GM12878 (cell line): ENCODE measurements around the gene IL27RA. TPM values are rescaled to one million over a fixed set of nuclear protein-coding genes. Genes with fewer than 3 reads are reported as not detected.
A peak's percentile ranks its signal among the peaks of the same experiment; 100 is the strongest.
"Not testable (repeated sequence)": the region's sequence is repeated elsewhere in the genome, so short reads cannot be mapped to it uniquely, and the experiment has no call there.

Source experiments
- ATAC-seq: fragments of 200-7000 bp; cut with Tn5 transposase; 3 replicates; pipeline ENCODE4 v1.9.1; 2020; ENCODE audit warnings: mild to moderate bottlenecking, moderate library complexity
- BruUV-seq: library from RNA; stranded (reverse); fragments of 400-500 nt; replicated peaks from 2 replicates; lab custom pipeline; 2021; lab: Mats Ljungman, UMichigan
- CTCF ChIA-PET: fragments of 300-600 bp; sonication (Branson Sonifier 250); formaldehyde crosslinking; extraction: SDS; loops from one replicate; lab custom pipeline; 2021; ENCODE audit warnings: inconsistent platforms; lab: Yijun Ruan, JAX
- POLR2A ChIA-PET: fragments of 350-600 bp; formaldehyde crosslinking; extraction: SDS; loops from one replicate; lab custom pipeline; 2021; ENCODE audit warnings: inconsistent platforms; lab: Charles Lee
- RAD21 ChIA-PET: fragments of 300-600 bp; sonication (Branson Sonifier 250); formaldehyde crosslinking; loops from one replicate; lab custom pipeline; 2023; ENCODE audit warnings: antibody characterized with exemption; ENCODE audit not compliant: unreplicated experiment; lab: Charles Lee
- SMC1A ChIA-PET: fragments of 300-600 bp; sonication (Branson Sonifier 250); formaldehyde crosslinking; loops from one replicate; lab custom pipeline; 2023; ENCODE audit not compliant: unreplicated experiment, uncharacterized antibody; lab: Charles Lee
- DNase-seq: peaks from one replicate; pipeline ENCODE4 v3.0.0-alpha.2; 2011; ENCODE audit warnings: low read depth, low spot score
- FAIRE-seq: peaks from 3 replicates; lab custom pipeline; 2011; peaks lifted over from hg19 to GRCh38; lab: Jason Lieb, UNC
- H2AFZ ChIP-seq: 2 replicates; pipeline ENCODE4 v1.6.0; 2011; ENCODE audit warnings: low read depth, low read length, control low read depth; ENCODE audit not compliant: control insufficient read depth
- H3K27ac ChIP-seq: 2 replicates; pipeline ENCODE4 v1.5.1; 2011; ENCODE audit warnings: control low read depth; ENCODE audit not compliant: control insufficient read depth, insufficient read depth
- H3K27me3 ChIP-seq, 2 experiments: replicated peaks in 1 of 2; 2 replicates each; pipeline versions ENCODE4 v1.6.0 to v1.6.1; 2011; ENCODE audit warnings: low read length in 1 of 2; ENCODE audit not compliant: control insufficient read depth in 2 of 2, insufficient read depth in 2 of 2
- H3K36me3 ChIP-seq, 2 experiments: 2 replicates each; pipeline ENCODE4 v1.5.1; 2011; ENCODE audit warnings: low read length in 1 of 2; ENCODE audit not compliant: control insufficient read depth in 2 of 2, insufficient read depth in 2 of 2
- H3K4me1 ChIP-seq: 2 replicates; pipeline ENCODE4 v1.6.1; 2011; ENCODE audit warnings: mild to moderate bottlenecking, low read length, moderate library complexity, mixed read lengths; ENCODE audit not compliant: control insufficient read depth, insufficient read depth
- H3K4me2 ChIP-seq: 2 replicates; pipeline ENCODE4 v1.6.0; 2011; ENCODE audit warnings: control low read depth; ENCODE audit not compliant: control insufficient read depth, insufficient read depth
- H3K4me3 ChIP-seq: fragments of 200-600 bp; sonication (generic); 2 replicates; pipeline ENCODE4 v1.5.1; 2016
- H3K79me2 ChIP-seq: 2 replicates; pipeline ENCODE4 v1.6.0; 2011; ENCODE audit warnings: low read length; ENCODE audit not compliant: control insufficient read depth, insufficient read depth
- H3K9ac ChIP-seq: 2 replicates; pipeline ENCODE4 v1.8.0; 2011; ENCODE audit warnings: low read length, control low read depth, mixed read lengths; ENCODE audit not compliant: control insufficient read depth, insufficient read depth
- H3K9me3 ChIP-seq: replicated peaks from 3 replicates; pipeline ENCODE4 v1.5.1; 2011; ENCODE audit warnings: mild to moderate bottlenecking, low read length; ENCODE audit not compliant: control insufficient read depth, insufficient read depth
- H4K20me1 ChIP-seq: 2 replicates; pipeline ENCODE4 v1.6.0; 2011; ENCODE audit not compliant: control insufficient read depth, insufficient read depth
- ATF2 ChIP-seq: IDR thresholded peaks from 2 replicates; pipeline ENCODE4 v1.6.1; 2012; ENCODE audit warnings: low read length, inconsistent platforms
- ATF7 ChIP-seq: fragments of 450-650 bp; IDR thresholded peaks from 2 replicates; pipeline ENCODE4 v1.6.1; 2016; ENCODE audit warnings: low read depth, mild to moderate bottlenecking
- BHLHE40 ChIP-seq, 2 experiments: fragments of 450-650 bp in 1 of 2; IDR thresholded peaks; 2 replicates each; pipeline ENCODE4 v1.6.1; 2011 to 2017; ENCODE audit warnings: low read depth in 2 of 2, borderline replicate concordance in 1 of 2, improper control_type of control experiment in 1 of 2, low read length in 1 of 2, mild to moderate bottlenecking in 1 of 2
- CTCF ChIP-seq, 3 experiments: IDR thresholded peaks in 2 of 3; conservative IDR thresholded peaks in 1 of 3; 2 replicates each; pipeline ENCODE4 v1.5.1; 2011; ENCODE audit warnings: low read depth in 3 of 3, low read length in 3 of 3, mild to moderate bottlenecking in 3 of 3, control low read depth in 2 of 3, moderate library complexity in 2 of 3, inconsistent platforms in 1 of 3, mixed read lengths in 1 of 3; ENCODE audit not compliant: control insufficient read depth in 2 of 3, insufficient read depth in 1 of 3; ENCODE audit errors: extremely low read depth in 1 of 3
- FOXK2 ChIP-seq: fragments of 450-650 bp; IDR thresholded peaks from 2 replicates; pipeline ENCODE4 v1.6.1; 2017; ENCODE audit warnings: mild to moderate bottlenecking, moderate library complexity
- IKZF1 ChIP-seq: fragments of 450-650 bp; conservative IDR thresholded peaks from 2 replicates; pipeline ENCODE4 v1.6.1; 2017; ENCODE audit warnings: antibody characterized with exemption, mild to moderate bottlenecking
- NBN ChIP-seq: fragments of 450-650 bp; IDR thresholded peaks from 2 replicates; pipeline ENCODE4 v1.6.1; 2016
- RAD21 ChIP-seq: IDR thresholded peaks from 2 replicates; pipeline ENCODE4 v1.6.1; 2011; ENCODE audit warnings: mild to moderate bottlenecking, low read depth, low read length, moderate library complexity; ENCODE audit not compliant: insufficient read depth
- RUNX3 ChIP-seq: IDR thresholded peaks from 2 replicates; pipeline ENCODE4 v1.6.1; 2012; ENCODE audit warnings: low read length, inconsistent platforms
- SMC3 ChIP-seq: IDR thresholded peaks from 2 replicates; pipeline ENCODE4 v1.6.1; 2011; ENCODE audit warnings: low read length, improper control_type of control experiment, borderline replicate concordance
- YY1 ChIP-seq: IDR thresholded peaks from 2 replicates; pipeline ENCODE4 v1.6.1; 2011; ENCODE audit warnings: low read depth, mild to moderate bottlenecking, low read length
- WGBS: methylation state at CpG from one replicate; pipeline ENCODE4 v1.1.6; 2016; ENCODE audit warnings: low lambda C conversion rate; ENCODE audit not compliant: insufficient replicate concordance, insufficient coverage; ENCODE audit errors: missing lambda C conversion rate; 5-methylcytosine and 5-hydroxymethylcytosine counted together
- in situ Hi-C: fragments of 300-500 bp; cut with MboI; formaldehyde crosslinking; loops from 9 replicates; pipeline ENCODE4 v1.14.3; 2018; ENCODE audit warnings: mixed read lengths
- intact Hi-C: fragments of 100-400 bp; cut with micrococcal nuclease; formaldehyde crosslinking; loops from one replicate; pipeline ENCODE4 v1.14.2; 2022; ENCODE audit not compliant: unreplicated experiment
- polyA plus RNA-seq, 11 experiments: library from polyadenylated mRNA; depleted of rRNA in 4 of 11; unstranded in 6 of 11; stranded (reverse) in 5 of 11; fragments of >200 nt; fragmentation: Nextera tagmentation in 4 of 11; fragmentation: Illumina TruSeq in 1 of 11; extraction: Ambion mirVana in 4 of 11; extraction: Trizol in 1 of 11; gene quantifications; 1 replicate in 1 of 11; 2 replicates in 10 of 11; pipeline versions ENCODE4 v1.2.1 to v1.2.3, GENCODE V29; 2011 to 2016; ENCODE audit warnings: inconsistent platforms in 2 of 11, missing spikeins in 2 of 11, low read depth in 1 of 11
- total RNA-seq, 4 experiments: library from RNA; depleted of rRNA in 3 of 4; stranded (reverse); fragments of >200 nt in 3 of 4; fragmentation: Illumina TruSeq in 1 of 4; extraction: Trizol in 1 of 4; gene quantifications; 2 replicates each; pipeline versions ENCODE4 v1.2.1 to v1.2.3, GENCODE V29; 2013 to 2021

IL27RA gene
- total and polyA plus RNA-seq, 10 of the 15 experiments (the other 5 are each of a cell fraction or from before 2014, with no cell fraction given): 8.4 to 63.5 (median 41.2) TPM

- H3K4me3 ChIP-seq, H3K9ac ChIP-seq, BruUV-seq, in situ Hi-C loops, H2AFZ ChIP-seq, H3K9me3 ChIP-seq, H4K20me1 ChIP-seq, H3K27me3 ChIP-seq, H3K4me2 ChIP-seq, DNase-seq, H3K79me2 ChIP-seq, H3K27ac ChIP-seq: not testable (repeated sequence)
- WGBS: 45% methylated on average over 19 of the region's 19 CpGs
- TF ChIP-seq IKZF1 (peak; percentile 21; the same call in 1 of the 2 replicates), NBN (peak; percentile 31; the same call in 1 of the 2 replicates), RAD21 (peak; percentile 58), CTCF (IDR thresholded peaks at IDR 0.05 in 2 of 3, conservative IDR thresholded peaks at IDR 0.05 in 1 of 3; ENCODE audit: control insufficient read depth in 2 of 3, extremely low read depth in 1 of 3, insufficient read depth in 1 of 3, low read depth in 3 of 3, low read length in 3 of 3) (peak; percentile 48 to 55 (median 49); a peak in 5 of 6 replicates), ATF2 (0 out of 2 replicates have a peak, but pooled peaks have one; percentile 22), SMC3 (peak; percentile 48; the same call in 1 of the 2 replicates), RUNX3 (0 out of 2 replicates have a peak, but pooled peaks have one; percentile 13), YY1 (0 out of 2 replicates have a peak, but pooled peaks have one; percentile 38), ATF7 (peak; percentile 69), BHLHE40 (IDR thresholded peaks at IDR 0.05; ENCODE audit: borderline replicate concordance in 1 of 2, low read depth in 2 of 2, low read length in 1 of 2) (peak in 1 of 2 experiments; percentile 72; a peak in 2 of 4 replicates), FOXK2 (peak; percentile 64; the same call in 1 of the 2 replicates)
- CTCF ChIA-PET: interaction anchor here (0.6 to 9.2 kb wide), 27 partner anchors 10 to 1943 kb away, joined by 3 to 81 read pairs (median 7); partner anchors contain the start of genes ASF1B, DCAF15, IL27RA and MISP3
- RAD21 ChIA-PET: interaction anchor here (0.7 to 3.9 kb wide), 11 partner anchors 11 to 171 kb away, joined by 3 to 30 read pairs (median 4); partner anchors contain the start of genes DCAF15 and IL27RA
- SMC1A ChIA-PET: interaction anchor here (0.7 to 1.9 kb wide), 11 partner anchors 10 to 162 kb away, joined by 3 to 7 read pairs (median 3); no protein-coding TSS in a partner anchor
- peak; percentile 83 for ATAC-seq
- POLR2A ChIA-PET: interaction anchor here (0.6 to 1.0 kb wide), 3 partner anchors 41 to 162 kb away, joined by 3 to 6 read pairs (median 3); partner anchors contain the start of gene PODNL1
- intact Hi-C loops: loop anchor here (1.0 kb wide), 1 partner anchor 163 kb away; no protein-coding TSS in a partner anchor
- H3K36me3 ChIP-seq: peaks cover 11 to 16% of the 10 kb centered on the region in 2 experiments
- H3K4me1 ChIP-seq: peaks cover 15% of the 10 kb centered on the region
- FAIRE-seq: peak; percentile 88
Observed at GRCh38 chr19:14042659-14043608, 11.4 kb downstream of the IL27RA start.
